Testis (tissue), 3 donors: Measurements from ENCODE around the gene SCRN1. TPM values are rescaled to one million over a fixed set of nuclear protein-coding genes. Genes with fewer than 3 reads are reported as not detected.

Source experiments
- DNase-seq: peaks from one replicate; pipeline ENCODE4 v3.0.0-alpha.2; 2019
- H3K27ac ChIP-seq, 2 donors: fragments of 200-600 bp; sonication (generic); one replicate each; pipeline ENCODE4 v1.5.1; 2019
- H3K27me3 ChIP-seq: fragments of 200-600 bp; sonication (generic); one replicate; pipeline ENCODE4 v1.5.1; 2019
- H3K36me3 ChIP-seq: fragments of 200-600 bp; sonication (generic); one replicate; pipeline ENCODE4 v1.5.1; 2017; ENCODE audit warnings: low read depth; ENCODE audit errors: missing control alignments
- H3K4me1 ChIP-seq: fragments of 200-600 bp; sonication (generic); one replicate; pipeline ENCODE4 v1.5.1; 2019
- H3K4me3 ChIP-seq, 2 donors: fragments of 200-600 bp; sonication (generic); one replicate each; pipeline ENCODE4 v1.5.1; 2017 to 2019
- H3K9me3 ChIP-seq: fragments of 200-600 bp; sonication (generic); one replicate; pipeline ENCODE4 v1.5.1; 2017
- POLR2A ChIP-seq: fragments of 450-650 bp; IDR thresholded peaks from one replicate; pipeline ENCODE4 v1.6.1; 2017; ENCODE audit warnings: antibody characterized with exemption, mild to moderate bottlenecking, moderate library complexity
- WGBS, 2 donors: methylation state at CpG; one replicate each; pipeline ENCODE4 v1.1.5; 2018; 5-methylcytosine and 5-hydroxymethylcytosine counted together
- intact Hi-C: fragments of 100-400 bp; cut with DNase I; formaldehyde crosslinking; loops from one replicate; pipeline ENCODE4 v1.15.1; 2023; ENCODE audit warnings: low total_unique reads
- polyA plus RNA-seq: library from polyadenylated mRNA; stranded (reverse); fragments of 350-450 nt; fragmentation: Illumina TruSeq; extraction: RNeasy Lipid Tissue Mini Kit (QIAGEN cat#74804); gene quantifications from one replicate; pipeline ENCODE4 v1.2.3, GENCODE V29; 2014; ENCODE audit warnings: low read depth, low replicate concordance; ENCODE audit not compliant: insufficient read depth
- total RNA-seq, 2 donors: library from RNA; depleted of rRNA; stranded (reverse); fragments of >200 nt; gene quantifications; one replicate each; pipeline ENCODE4 v1.2.3, GENCODE V29; 2016
- TF ChIP-seq, protein P1 (sequence below), 3 experiments: fragments of 450-650 bp in 2 of 3; fragments of 200-600 bp in 1 of 3; sonication (generic) in 1 of 3; IDR thresholded peaks; one replicate each; pipeline ENCODE4 v1.5.1; 2016 to 2019; ENCODE audit warnings: antibody characterized with exemption in 3 of 3, mild to moderate bottlenecking in 2 of 3, moderate library complexity in 1 of 3

Gene SCRN1
- total and polyA plus RNA-seq, 3 donors from 2014 or later: 56.8 to 107 (median 78.0) TPM

DNA sequence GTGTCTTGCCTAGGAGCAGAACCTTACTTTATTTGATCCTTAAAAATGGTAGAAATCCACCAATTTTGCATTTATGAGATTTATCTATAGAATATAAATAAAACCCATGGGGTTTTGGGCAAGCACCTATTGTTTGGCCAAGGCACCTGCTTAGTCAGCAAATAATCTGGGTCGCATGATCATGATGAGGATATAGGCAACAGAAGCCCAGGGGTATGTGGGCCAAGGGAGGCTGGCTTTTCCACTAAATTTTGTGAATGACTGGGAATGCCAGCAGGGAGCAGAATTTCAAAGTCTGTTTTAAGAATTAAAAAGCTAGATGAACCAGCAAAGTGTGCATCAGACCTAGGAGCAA, 17.3 kb downstream of the SCRN1 start:
- no peak for DNase-seq
- Histone ChIP-seq H3K36me3 (no peaks in the 10 kb centered on the region), H3K27ac (peak overlapping the region in 1 of 2 donors; percentile 14), H3K27me3 (no peaks in the 10 kb centered on the region), H3K9me3 (no peaks in the 10 kb centered on the region), H3K4me3 (no peak overlapping the region), H3K4me1 (peaks cover 26% of the 10 kb centered on the region)
- WGBS, 2 donors: 88 to 93% methylated on average over 1 of the region's 1 CpG
- TF ChIP-seq, protein P1, sequence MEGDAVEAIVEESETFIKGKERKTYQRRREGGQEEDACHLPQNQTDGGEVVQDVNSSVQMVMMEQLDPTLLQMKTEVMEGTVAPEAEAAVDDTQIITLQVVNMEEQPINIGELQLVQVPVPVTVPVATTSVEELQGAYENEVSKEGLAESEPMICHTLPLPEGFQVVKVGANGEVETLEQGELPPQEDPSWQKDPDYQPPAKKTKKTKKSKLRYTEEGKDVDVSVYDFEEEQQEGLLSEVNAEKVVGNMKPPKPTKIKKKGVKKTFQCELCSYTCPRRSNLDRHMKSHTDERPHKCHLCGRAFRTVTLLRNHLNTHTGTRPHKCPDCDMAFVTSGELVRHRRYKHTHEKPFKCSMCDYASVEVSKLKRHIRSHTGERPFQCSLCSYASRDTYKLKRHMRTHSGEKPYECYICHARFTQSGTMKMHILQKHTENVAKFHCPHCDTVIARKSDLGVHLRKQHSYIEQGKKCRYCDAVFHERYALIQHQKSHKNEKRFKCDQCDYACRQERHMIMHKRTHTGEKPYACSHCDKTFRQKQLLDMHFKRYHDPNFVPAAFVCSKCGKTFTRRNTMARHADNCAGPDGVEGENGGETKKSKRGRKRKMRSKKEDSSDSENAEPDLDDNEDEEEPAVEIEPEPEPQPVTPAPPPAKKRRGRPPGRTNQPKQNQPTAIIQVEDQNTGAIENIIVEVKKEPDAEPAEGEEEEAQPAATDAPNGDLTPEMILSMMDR (IDR thresholded peaks at IDR 0.05): no peak
- TF ChIP-seq POLR2A: no peak
- intact Hi-C loops: no loop called here

DNA sequence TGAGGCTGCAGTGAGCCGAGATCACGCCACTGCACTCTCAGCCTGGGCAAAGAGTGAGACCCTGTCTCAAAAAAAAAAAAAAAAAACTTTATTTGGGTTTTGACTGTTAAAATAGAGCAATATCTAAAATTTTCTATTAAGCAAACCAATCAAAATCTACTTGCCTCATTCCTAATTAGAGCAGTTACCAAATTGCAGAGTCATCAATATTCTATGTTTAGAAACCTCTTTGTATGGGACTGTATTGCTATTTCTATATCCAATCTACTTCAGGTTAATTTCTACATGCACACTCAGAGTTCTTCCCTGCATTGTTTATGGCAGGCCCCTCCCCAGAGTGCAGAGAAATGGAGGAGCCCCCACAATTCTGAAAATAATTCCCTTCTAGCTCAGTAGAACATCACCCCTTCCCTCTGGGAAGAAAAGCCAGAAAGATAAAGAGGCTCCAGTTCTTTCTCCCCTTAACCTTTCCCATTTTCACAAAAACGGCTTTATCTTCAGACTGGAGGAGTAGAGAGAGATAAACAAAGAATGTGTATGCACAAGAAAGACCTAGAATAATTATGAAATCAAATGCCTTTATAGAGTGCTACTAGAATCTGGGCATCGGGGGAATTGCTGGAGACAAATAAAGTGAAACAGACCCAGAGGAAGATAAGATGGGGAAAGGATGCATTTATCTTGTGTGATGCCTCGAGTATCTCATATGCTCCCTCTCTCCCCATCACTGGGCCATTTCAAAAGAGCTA, 17.9 kb downstream of the SCRN1 start:
- peaks cover 20% of the 10 kb centered on the region for H3K4me1 ChIP-seq
- WGBS, 2 donors: 50 to 66% methylated on average over 5 of the region's 5 CpGs

DNA sequence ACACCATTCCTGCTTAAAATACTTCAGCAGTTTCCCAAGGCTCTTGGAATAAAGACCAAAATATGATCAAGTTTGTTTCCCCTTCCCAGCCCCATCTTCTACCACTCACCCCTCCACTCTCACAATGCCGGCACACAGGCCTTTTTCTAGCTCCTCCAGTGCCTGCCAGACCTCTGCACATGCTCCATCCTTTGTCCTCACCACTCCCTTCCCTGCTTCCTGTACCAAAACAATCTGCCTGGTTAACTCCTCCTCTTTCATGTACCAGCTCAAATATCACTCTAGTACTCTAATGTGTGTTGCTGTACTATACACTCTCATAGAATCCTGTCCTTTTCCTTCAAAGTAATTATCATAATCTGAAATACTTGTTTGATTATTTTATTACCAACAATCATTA, 19.4 kb downstream of the SCRN1 start:
- H3K36me3 ChIP-seq: no peaks in the 10 kb centered on the region
- no peak overlapping the region for H3K4me3 ChIP-seq
- TF ChIP-seq, protein P1 (IDR thresholded peaks at IDR 0.05): no peak
- peaks cover 12% of the 10 kb centered on the region for H3K4me1 ChIP-seq
- DNase-seq: no peak
- WGBS, 2 donors: 62 to 74% methylated on average over 1 of the region's 1 CpG
- intact Hi-C loops: no loop called here
- no peaks in the 10 kb centered on the region for H3K9me3 ChIP-seq
- H3K27me3 ChIP-seq: no peaks in the 10 kb centered on the region
- H3K27ac ChIP-seq: no peak overlapping the region

More for the DNA sequence above, 17.9 kb downstream of the SCRN1 start:
- Histone ChIP-seq H3K27ac (peak overlapping the region in 1 of 2 donors; percentile 14), H3K4me3 (no peak overlapping the region), H3K27me3 (no peaks in the 10 kb centered on the region), H3K36me3 (no peaks in the 10 kb centered on the region), H3K9me3 (no peaks in the 10 kb centered on the region)
- DNase-seq: no peak
- intact Hi-C loops: no loop called here
- TF ChIP-seq POLR2A: no peak
- TF ChIP-seq, protein P1 (IDR thresholded peaks at IDR 0.05): no peak

DNA sequence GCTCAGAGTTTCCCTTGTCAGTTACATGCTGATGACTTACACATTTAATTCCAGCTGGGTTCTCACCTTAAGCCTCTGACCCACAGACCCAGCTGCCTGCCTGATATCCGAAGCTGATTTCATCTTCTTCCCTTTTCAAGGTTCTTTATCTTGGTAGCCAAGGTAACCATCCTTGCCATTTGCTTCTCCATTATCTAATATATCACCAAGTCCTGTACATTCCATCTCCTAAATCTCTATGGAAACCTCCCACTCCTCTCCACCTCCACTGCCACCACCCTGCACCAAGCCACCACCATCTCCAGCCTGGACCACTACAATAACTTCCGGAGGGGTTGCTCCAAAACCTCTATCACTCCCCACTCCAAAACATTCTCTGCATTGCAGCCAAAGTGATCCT, 19.9 kb downstream of the SCRN1 start:
- TF ChIP-seq POLR2A: no peak
- TF ChIP-seq, protein P1 (IDR thresholded peaks at IDR 0.05): no peak
- Histone ChIP-seq H3K27me3 (no peaks in the 10 kb centered on the region), H3K27ac (no peak overlapping the region), H3K36me3 (no peaks in the 10 kb centered on the region), H3K4me1 (peaks cover 14% of the 10 kb centered on the region), H3K9me3 (no peaks in the 10 kb centered on the region), H3K4me3 (no peak overlapping the region)
- WGBS, 2 donors: 75 to 91% methylated on average over 2 of the region's 2 CpGs
- intact Hi-C loops: no loop called here
- no peak for DNase-seq
